K562 (cell line): Measurements from ENCODE around the gene LCNL1. TPM values are rescaled to one million over a fixed set of nuclear protein-coding genes. Genes with fewer than 3 reads are reported as not detected.

Experiments used
- ADNP ChIP-seq: fragments of 200-800 bp; sonication (Bioruptor generic); IDR thresholded peaks from 2 replicates; pipeline ENCODE4 v1.6.1; 2016; ENCODE audit warnings: missing genetic modification characterization, missing compliant biosample characterization
- BCOR ChIP-seq: fragments of 450-650 bp; IDR thresholded peaks from 2 replicates; pipeline ENCODE4 v1.6.1; 2016
- BRD4 ChIP-seq: fragments of 200-600 bp; sonication (generic); IDR thresholded peaks from 2 replicates; pipeline ENCODE4 v1.6.1; 2017; ENCODE audit warnings: inconsistent platforms
- BRD9 ChIP-seq: fragments of 450-650 bp; IDR thresholded peaks from 2 replicates; pipeline ENCODE4 v1.6.1; 2018; ENCODE audit warnings: low read depth; ENCODE audit not compliant: partially characterized antibody
- CCNT2 ChIP-seq: IDR thresholded peaks from 2 replicates; pipeline ENCODE4 v1.6.1; 2011; ENCODE audit warnings: borderline replicate concordance, low read depth, mild to moderate bottlenecking, moderate library complexity, mixed read lengths, low read length; ENCODE audit not compliant: insufficient read length; ENCODE audit errors: extremely low read depth
- CTBP1 ChIP-seq: fragments of 450-650 bp; IDR thresholded peaks from 2 replicates; pipeline ENCODE4 v1.6.1; 2016; ENCODE audit warnings: borderline replicate concordance
- CUX1 ChIP-seq: fragments of 200-800 bp; sonication (Bioruptor generic); IDR thresholded peaks from 2 replicates; pipeline ENCODE4 v1.6.1; 2016; ENCODE audit warnings: missing genetic modification characterization, missing compliant biosample characterization
- GABPB1 ChIP-seq: sonication (generic); formaldehyde crosslinking; IDR thresholded peaks from 2 replicates; pipeline ENCODE4 v1.8.0; 2022; ENCODE audit warnings: mild to moderate bottlenecking, missing genetic modification reagents
- HDAC1 ChIP-seq, 2 experiments: fragments of 450-650 bp; IDR thresholded peaks; 2 replicates each; pipeline ENCODE4 v1.6.1; 2016 to 2017; ENCODE audit warnings: inconsistent platforms in 1 of 2, mild to moderate bottlenecking in 1 of 2, moderate library complexity in 1 of 2
- HNRNPL ChIP-seq: fragments of 200-400 bp; formaldehyde crosslinking; IDR thresholded peaks from 2 replicates; pipeline ENCODE4 v1.6.1; 2017; ENCODE audit warnings: low read depth, mild to moderate bottlenecking, low read length
- KHSRP ChIP-seq: fragments of 450-650 bp; IDR thresholded peaks from 2 replicates; pipeline ENCODE4 v1.6.1; 2017
- MEF2D ChIP-seq: conservative IDR thresholded peaks from 2 replicates; pipeline ENCODE4 v1.6.1; 2016; ENCODE audit warnings: low read depth, missing genetic modification characterization, missing compliant biosample characterization
- MNT ChIP-seq, 2 experiments: fragments of 450-650 bp; conservative IDR thresholded peaks; 2 replicates each; pipeline ENCODE4 v1.6.1; 2017; ENCODE audit warnings: mild to moderate bottlenecking in 2 of 2, moderate library complexity in 2 of 2
- NFRKB ChIP-seq: fragments of 450-650 bp; IDR thresholded peaks from 2 replicates; pipeline ENCODE4 v1.6.1; 2016; ENCODE audit warnings: low read depth
- NFYB ChIP-seq: IDR thresholded peaks from 2 replicates; pipeline ENCODE4 v1.6.1; 2011; ENCODE audit warnings: mild to moderate bottlenecking, moderate library complexity; ENCODE audit not compliant: insufficient read length; ENCODE audit errors: extremely low read depth
- POLR2A ChIP-seq: fragments of 450-650 bp; conservative IDR thresholded peaks from 2 replicates; pipeline ENCODE4 v1.6.1; 2016
- POU5F1 ChIP-seq: fragments of 150-350 bp; IDR thresholded peaks from 2 replicates; pipeline ENCODE4 v1.6.1; 2014; ENCODE audit warnings: borderline replicate concordance, low read length, low read depth, mild to moderate bottlenecking; ENCODE audit not compliant: partially characterized antibody
- SMAD1 ChIP-seq: fragments of 150-350 bp; IDR thresholded peaks from 2 replicates; pipeline ENCODE4 v1.6.1; 2014; ENCODE audit warnings: low read length, low read depth; ENCODE audit not compliant: partially characterized antibody
- VEZF1 ChIP-seq: fragments of 200-800 bp; sonication (Bioruptor generic); IDR thresholded peaks from 2 replicates; pipeline ENCODE4 v1.6.1; 2017; ENCODE audit warnings: missing genetic modification characterization, missing compliant biosample characterization
- ZBTB33 ChIP-seq: sonication (generic); formaldehyde crosslinking; IDR thresholded peaks from 2 replicates; pipeline ENCODE4 v1.8.1; 2023; ENCODE audit warnings: mild to moderate bottlenecking, missing genetic modification reagents
- polyA plus RNA-seq, 8 experiments: library from polyadenylated mRNA; depleted of rRNA in 4 of 8; stranded (reverse) in 5 of 8; unstranded in 3 of 8; fragments of >200 nt; fragmentation: Nextera tagmentation in 2 of 8; fragmentation: Illumina TruSeq in 1 of 8; extraction: Ambion mirVana in 2 of 8; extraction: Trizol in 1 of 8; gene quantifications; 2 replicates each; pipeline versions ENCODE4 v1.2.1 to v1.2.3, GENCODE V29; 2011 to 2014; ENCODE audit warnings: inconsistent platforms in 1 of 8, missing spikeins in 1 of 8
- total RNA-seq, 7 experiments: library from RNA; depleted of rRNA in 6 of 7; stranded (reverse); fragments of >200 nt in 6 of 7; fragmentation: Illumina TruSeq in 2 of 7; extraction: Trizol in 2 of 7; gene quantifications; 2 replicates each; pipeline versions ENCODE4 v1.2.1 to v1.2.3, GENCODE V29; 2011 to 2021; ENCODE audit warnings: low replicate concordance in 1 of 7

LCNL1 gene
- total and polyA plus RNA-seq, 9 of the 15 experiments (the other 6 are each of a cell fraction or from before 2014, with no cell fraction given), result 0.04 to 0.16 (median 0.04) TPM; not detected in 4

- TF ChIP-seq CUX1 (CRISPR knock-in tag), result no peak
- TF ChIP-seq POLR2A, result peak; percentile 43; the same call in 1 of the 2 replicates
- TF ChIP-seq MNT (conservative IDR thresholded peaks at IDR 0.05), result peak in 1 of 2 experiments; percentile 59; a peak in 2 of 4 replicates
- no peak for TF ChIP-seq KHSRP
- TF ChIP-seq BCOR, result no peak
- TF ChIP-seq SMAD1, result no peak
- TF ChIP-seq CTBP1, result peak; percentile 92
- TF ChIP-seq ZBTB33 (CRISPR knock-in tag), result no peak
- TF ChIP-seq ADNP, result no peak
- no peak for TF ChIP-seq BRD9
- TF ChIP-seq NFYB, result no peak
- TF ChIP-seq CCNT2, result no peak
- peak in 1 of 2 experiments; percentile 43; a peak in 1 of 4 replicates for TF ChIP-seq HDAC1 (IDR thresholded peaks at IDR 0.05)
- TF ChIP-seq VEZF1 (CRISPR knock-in tag), result no peak
- no peak for TF ChIP-seq MEF2D
- TF ChIP-seq NFRKB, result no peak
- TF ChIP-seq HNRNPL, result no peak
- TF ChIP-seq GABPB1 (CRISPR knock-in tag), result no peak
- no peak for TF ChIP-seq POU5F1
- no peak for TF ChIP-seq BRD4
Observed at GRCh38 chr9:136964171-136964689, 18.6 kb upstream of the LCNL1 start (continued).
